ENCODE results near the gene PDAP1. TPM values are rescaled to one million over a fixed set of nuclear protein-coding genes. Genes with fewer than 3 reads are reported as not detected.

The PDAP1 gene
- total and polyA plus RNA-seq, 2 of the 13 experiments (the other 11 are each of a cell fraction or from before 2014, with no cell fraction given), result 13.0 to 100 TPM

- Histone ChIP-seq H2AFZ (ENCODE audit: low read length) (no peak overlapping the region), H3K4me1 (ENCODE audit: insufficient read depth, low read length) (peaks cover 7% of the 10 kb centered on the region), H3K27me3 (ENCODE audit: control insufficient read depth in 1 of 2, insufficient read depth in 2 of 2, low read length in 2 of 2) (no peaks in the 10 kb centered on the region), H3K36me3 (replicated peaks in 1 of 2; ENCODE audit: control insufficient read depth in 1 of 2, insufficient read depth in 2 of 2, low read length in 2 of 2) (peaks cover 7 to 38% of the 10 kb centered on the region in 2 experiments), H3K9me3 (ENCODE audit: low read length) (no peaks in the 10 kb centered on the region), H3K9ac (ENCODE audit: insufficient read depth, low read depth, low read length) (no peak overlapping the region), H4K20me1 (ENCODE audit: insufficient read depth, low read length) (no peaks in the 10 kb centered on the region), H3K4me2 (ENCODE audit: low read depth, low read length) (no peak overlapping the region), H3K79me2 (ENCODE audit: insufficient read depth, low read length) (no peaks in the 10 kb centered on the region), H3K27ac (ENCODE audit: extremely low read length, insufficient read depth, low read length) (no peak overlapping the region), H3K4me3 (replicated peaks in 1 of 3; ENCODE audit: insufficient read depth in 1 of 3, low read depth in 2 of 3, low read length in 3 of 3) (no peak overlapping the region)
- 96% methylated on average over 11 of the region's 11 CpGs for WGBS (ENCODE audit: low lambda C conversion rate)
- intact Hi-C loops (cut with micrococcal nuclease; ENCODE audit: unreplicated experiment), result no loop called here
- FAIRE-seq, result no peak
- DNase-seq (ENCODE audit: low spot score), result no peak
- ChIA-PET POLR2A (no interaction called here), CTCF (ENCODE audit: low intra/inter-chr PET ratio, low total read pairs) (interaction anchor here (1.6 kb wide), 1 partner anchor 49 kb away, joined by 14 read pairs; no protein-coding TSS in a partner anchor)
- no peak for ATAC-seq
- in situ Hi-C loops (cut with HindIII; ENCODE audit: extremely low pct_ligation_motif_present, low pct_unique_long_range_greater_than_20kb), result no loop called here
- BruUV-seq (replicated peaks), result no TSS peak
- TF ChIP-seq HMG20A (CRISPR knock-in tag; IDR thresholded peaks at IDR 0.05; ENCODE audit: borderline replicate concordance) (no peak), SATB2 (CRISPR knock-in tag; IDR thresholded peaks at IDR 0.05) (no peak), TEAD2 (CRISPR knock-in tag; IDR thresholded peaks at IDR 0.05) (no peak), ZNF572 (CRISPR knock-in tag; IDR thresholded peaks at IDR 0.05) (no peak), ZNF556 (CRISPR knock-in tag; IDR thresholded peaks at IDR 0.05; ENCODE audit: borderline replicate concordance) (no peak), ZNF790 (CRISPR knock-in tag; IDR thresholded peaks at IDR 0.05; ENCODE audit: borderline replicate concordance) (no peak), YY1 (IDR thresholded peaks at IDR 0.05; ENCODE audit: insufficient read depth, insufficient replicate concordance, low read depth, low read length) (no peak), ZFP82 (CRISPR knock-in tag; IDR thresholded peaks at IDR 0.05; ENCODE audit: borderline replicate concordance) (no peak), ZNF432 (CRISPR knock-in tag; IDR thresholded peaks at IDR 0.05; ENCODE audit: borderline replicate concordance) (no peak), POGZ (CRISPR knock-in tag; IDR thresholded peaks at IDR 0.05) (no peak), FIP1L1 (IDR thresholded peaks at IDR 0.05; ENCODE audit: borderline replicate concordance, insufficient read depth, low read depth, low read length) (no peak), NCOA2 (CRISPR knock-in tag; IDR thresholded peaks at IDR 0.05) (no peak), CREB3 (CRISPR knock-in tag; IDR thresholded peaks at IDR 0.05) (no peak), ZNF496 (CRISPR knock-in tag; IDR thresholded peaks at IDR 0.05; ENCODE audit: insufficient replicate concordance) (no peak), ZNF451 (CRISPR knock-in tag; IDR thresholded peaks at IDR 0.05) (no peak), ZNF18 (CRISPR knock-in tag; IDR thresholded peaks at IDR 0.05; ENCODE audit: insufficient replicate concordance) (no peak), ZNF780A (CRISPR knock-in tag; IDR thresholded peaks at IDR 0.05) (no peak), MEIS1 (CRISPR knock-in tag; IDR thresholded peaks at IDR 0.05; ENCODE audit: borderline replicate concordance) (no peak), MAFG (CRISPR knock-in tag; IDR thresholded peaks at IDR 0.05) (no peak), TCF7 (IDR thresholded peaks at IDR 0.05; ENCODE audit: low read depth) (no peak)
Measured at GRCh38 chr7:99366646-99367045, 41.8 kb downstream of the PDAP1 start.
